Suprapubic skin (tissue), 4 donors: ENCODE results near the gene ULK4. TPM values are rescaled to one million over a fixed set of nuclear protein-coding genes. Genes with fewer than 3 reads are reported as not detected.

Experiments used
- DNase-seq, 2 donors: peaks; one replicate each; pipeline ENCODE4 v3.0.0-alpha.2; 2019; ENCODE audit warnings: low spot score in 2 of 2
- H3K27ac ChIP-seq: fragments of 200-600 bp; sonication (generic); one replicate; pipeline ENCODE4 v1.5.1; 2019
- H3K27me3 ChIP-seq: fragments of 200-600 bp; sonication (generic); one replicate; pipeline ENCODE4 v1.5.1; 2019
- H3K36me3 ChIP-seq: fragments of 200-600 bp; sonication (generic); one replicate; pipeline ENCODE4 v1.5.1; 2019
- H3K4me1 ChIP-seq: fragments of 200-600 bp; sonication (generic); one replicate; pipeline ENCODE4 v1.5.1; 2019
- H3K4me3 ChIP-seq: fragments of 200-600 bp; sonication (generic); one replicate; pipeline ENCODE4 v1.5.1; 2019; ENCODE audit warnings: mild to moderate bottlenecking
- H3K9me3 ChIP-seq: fragments of 200-600 bp; sonication (generic); one replicate; pipeline ENCODE4 v1.5.1; 2019
- CTCF ChIP-seq, 2 donors: fragments of 200-600 bp in 1 of 2; fragments of 450-650 bp in 1 of 2; sonication (generic) in 1 of 2; IDR thresholded peaks; one replicate each; pipeline ENCODE4 v1.5.1; 2016 to 2019; ENCODE audit warnings: antibody characterized with exemption in 2 of 2, mild to moderate bottlenecking in 1 of 2, moderate library complexity in 1 of 2
- EP300 ChIP-seq: sonication (generic); formaldehyde crosslinking; IDR thresholded peaks from one replicate; pipeline ENCODE4 v1.6.1; 2017; ENCODE audit warnings: antibody characterized with exemption
- POLR2A ChIP-seq, 2 donors: fragments of 450-650 bp; IDR thresholded peaks; one replicate each; pipeline ENCODE4 v1.6.1; 2017; ENCODE audit warnings: antibody characterized with exemption in 2 of 2, mild to moderate bottlenecking in 2 of 2, moderate library complexity in 2 of 2
- POLR2AphosphoS5 ChIP-seq, 3 donors: sonication (generic); formaldehyde crosslinking; IDR thresholded peaks; one replicate each; pipeline ENCODE4 v1.6.1; 2017; ENCODE audit warnings: antibody characterized with exemption in 3 of 3
- WGBS: methylation state at CpG from one replicate; pipeline ENCODE4 v1.1.5; 2018; 5-methylcytosine and 5-hydroxymethylcytosine counted together
- total RNA-seq, 4 donors: library from RNA; depleted of rRNA; stranded (reverse); fragments of >200 nt; gene quantifications; one replicate each; pipeline ENCODE4 v1.1.0, GENCODE V29; 2016

ULK4 gene
- total RNA-seq, 4 donors from 2014 or later: 11.7 to 21.7 (median 16.6) TPM

GRCh38 chr3:41753651-41754050, 208.3 kb downstream of the ULK4 start:
- Histone ChIP-seq H3K9me3 (no peaks in the 10 kb centered on the region), H3K36me3 (no peaks in the 10 kb centered on the region), H3K27me3 (no peaks in the 10 kb centered on the region), H3K27ac (no peak overlapping the region), H3K4me3 (no peak overlapping the region), H3K4me1 (no peaks in the 10 kb centered on the region)
- TF ChIP-seq EP300 (no peak), POLR2A (IDR thresholded peaks at IDR 0.05) (no peak), POLR2AphosphoS5 (IDR thresholded peaks at IDR 0.05) (no peak), CTCF (IDR thresholded peaks at IDR 0.05) (no peak)
- DNase-seq: no peak

GRCh38 chr3:41751597-41751996, 210.3 kb downstream of the ULK4 start:
- TF ChIP-seq POLR2A (IDR thresholded peaks at IDR 0.05): no peak
- no peak for TF ChIP-seq CTCF (IDR thresholded peaks at IDR 0.05)
- no peak for TF ChIP-seq EP300
- TF ChIP-seq POLR2AphosphoS5 (IDR thresholded peaks at IDR 0.05): no peak
- H3K9me3 ChIP-seq: no peaks in the 10 kb centered on the region
- H3K27ac ChIP-seq: no peak overlapping the region
- H3K36me3 ChIP-seq: no peaks in the 10 kb centered on the region
- DNase-seq: no peak
- H3K27me3 ChIP-seq: no peaks in the 10 kb centered on the region
- H3K4me3 ChIP-seq: no peak overlapping the region
- no peaks in the 10 kb centered on the region for H3K4me1 ChIP-seq

- Histone ChIP-seq H3K27ac (no peak overlapping the region), H3K4me3 (no peak overlapping the region), H3K27me3 (no peaks in the 10 kb centered on the region), H3K9me3 (no peaks in the 10 kb centered on the region), H3K36me3 (no peaks in the 10 kb centered on the region), H3K4me1 (no peaks in the 10 kb centered on the region)
- 91% methylated on average over 4 of the region's 4 CpGs for WGBS
- no peak for DNase-seq
- TF ChIP-seq POLR2A (IDR thresholded peaks at IDR 0.05) (no peak), EP300 (no peak), CTCF (IDR thresholded peaks at IDR 0.05) (no peak), POLR2AphosphoS5 (IDR thresholded peaks at IDR 0.05) (no peak)
Observed at GRCh38 chr3:41749988-41750387, 211.9 kb downstream of the ULK4 start.

GRCh38 chr3:41746215-41746614, 215.7 kb downstream of the ULK4 start:
- Histone ChIP-seq H3K27ac (no peak overlapping the region), H3K4me3 (no peak overlapping the region), H3K27me3 (no peaks in the 10 kb centered on the region), H3K4me1 (no peaks in the 10 kb centered on the region), H3K9me3 (no peaks in the 10 kb centered on the region), H3K36me3 (no peaks in the 10 kb centered on the region)
- TF ChIP-seq EP300: no peak
- TF ChIP-seq POLR2A (IDR thresholded peaks at IDR 0.05): no peak
- no peak for TF ChIP-seq POLR2AphosphoS5 (IDR thresholded peaks at IDR 0.05)
- TF ChIP-seq CTCF (IDR thresholded peaks at IDR 0.05): no peak
- whole genome bisulfite sequencing: 76% methylated on average over 1 of the region's 1 CpG
- no peak for DNase-seq

- Histone ChIP-seq H3K9me3 (peaks cover 4% of the 10 kb centered on the region), H3K27me3 (no peaks in the 10 kb centered on the region), H3K4me1 (no peaks in the 10 kb centered on the region), H3K4me3 (no peak overlapping the region), H3K27ac (no peak overlapping the region), H3K36me3 (no peaks in the 10 kb centered on the region)
- no peak for DNase-seq
- TF ChIP-seq POLR2AphosphoS5 (IDR thresholded peaks at IDR 0.05) (no peak), CTCF (IDR thresholded peaks at IDR 0.05) (no peak), POLR2A (IDR thresholded peaks at IDR 0.05) (no peak), EP300 (no peak)
Observed at GRCh38 chr3:41742121-41742520, 219.8 kb downstream of the ULK4 start.
